ENCODE measurements around the gene CEPT1. TPM values are rescaled to one million over a fixed set of nuclear protein-coding genes. Genes with fewer than 3 reads are reported as not detected.

CEPT1 gene
- total and polyA plus RNA-seq, 9 of the 15 experiments (the other 6 are each of a cell fraction or from before 2014, with no cell fraction given): 24.4 to 72.6 (median 42.4) TPM

DNA sequence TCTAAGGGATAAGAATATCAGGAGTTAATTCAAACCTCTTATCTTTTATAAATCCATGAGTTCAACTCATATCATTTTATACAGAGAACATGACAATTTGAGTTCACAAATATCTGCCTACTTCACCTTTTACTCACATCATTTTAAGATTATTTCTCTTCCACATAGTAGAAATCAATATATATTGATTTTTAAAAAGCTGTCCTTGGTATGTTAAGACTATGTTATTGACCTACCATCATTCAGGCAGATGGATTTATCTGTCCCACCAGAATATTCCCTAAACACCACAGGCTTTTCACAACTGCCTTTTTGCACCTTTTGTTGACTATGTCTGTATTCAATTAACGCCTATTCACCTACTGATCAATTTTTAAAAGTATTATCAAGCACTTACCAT, 13.7 kb upstream of the CEPT1 start:
- Histone ChIP-seq H3K27me3 (ENCODE audit: control insufficient read depth in 2 of 2, insufficient read depth in 2 of 2, low read length in 2 of 2) (no peaks in the 10 kb centered on the region), H3K79me2 (ENCODE audit: control insufficient read depth, insufficient read depth, low read length) (no peaks in the 10 kb centered on the region), H3K4me3 (no peak overlapping the region), H2AFZ (ENCODE audit: low read depth, low read length) (no peak overlapping the region), H3K9me3 (replicated peaks; ENCODE audit: control insufficient read depth, insufficient read depth, low read depth, low read length) (no peaks in the 10 kb centered on the region), H3K9me1 (ENCODE audit: control insufficient read depth, insufficient read depth, low read length) (no peaks in the 10 kb centered on the region), H3K4me2 (ENCODE audit: insufficient read depth, low read length) (no peak overlapping the region), H3K36me3 (ENCODE audit: control insufficient read depth, insufficient read depth, low read length) (peaks cover 68% of the 10 kb centered on the region), H4K20me1 (replicated peaks; ENCODE audit: control insufficient read depth, insufficient read depth, low read length) (no peaks in the 10 kb centered on the region), H3K27ac (ENCODE audit: extremely low read depth, low read depth, low read length) (no peak overlapping the region), H3K4me1 (replicated peaks in 1 of 2; ENCODE audit: control insufficient read depth in 2 of 2, insufficient read depth in 2 of 2, low read length in 2 of 2) (no peaks in the 10 kb centered on the region), H3K9ac (ENCODE audit: insufficient read depth in 1 of 2, low read depth in 2 of 2, low read length in 2 of 2) (no peak overlapping the region)
- in situ Hi-C loops (cut with MboI) (no loop called here), intact Hi-C loops (cut with micrococcal nuclease) (no loop called here)
- ATAC-seq (no peak), FAIRE-seq (no peak), DNase-seq (ENCODE audit: extremely low read depth in 1 of 4, low spot score in 3 of 4) (no peak)
- ChIA-PET CTCF (ENCODE audit: low intra/inter-chr PET ratio) (no interaction called here), POLR2A (interaction anchor here (0.6 kb wide), 1 partner anchor 150 kb away, joined by 3 read pairs; no protein-coding TSS in a partner anchor)
- TF ChIP-seq ZNF507 (tag; conservative IDR thresholded peaks at IDR 0.05) (no peak), BACH1 (tag; IDR thresholded peaks at IDR 0.05) (no peak), NCOA1 (IDR thresholded peaks at IDR 0.05; ENCODE audit: low read depth) (no peak), PHB2 (IDR thresholded peaks at IDR 0.05; ENCODE audit: low read depth) (no peak), ZNF408 (CRISPR knock-in tag; IDR thresholded peaks at IDR 0.05; ENCODE audit: low read depth) (no peak), ZNF77 (CRISPR knock-in tag; IDR thresholded peaks at IDR 0.05) (no peak), GTF2E2 (tag; IDR thresholded peaks at IDR 0.05) (no peak), TOE1 (IDR thresholded peaks at IDR 0.05; ENCODE audit: borderline replicate concordance) (no peak), TOE1 (CRISPR knock-in tag; IDR thresholded peaks at IDR 0.05; ENCODE audit: borderline replicate concordance, low read depth) (no peak), NRF1 (conservative IDR thresholded peaks at IDR 0.05 in 1 of 2, IDR thresholded peaks at IDR 0.05 in 1 of 2) (no peak), ZFP36 (IDR thresholded peaks at IDR 0.05; ENCODE audit: low read depth, low read length, partially characterized antibody) (no peak), ZNF134 (CRISPR knock-in tag; conservative IDR thresholded peaks at IDR 0.05) (no peak), AFF4 (CRISPR knock-in tag; IDR thresholded peaks at IDR 0.05) (no peak), E2F1 (CRISPR knock-in tag; IDR thresholded peaks at IDR 0.05) (no peak), ZNF232 (CRISPR knock-in tag; IDR thresholded peaks at IDR 0.05) (no peak)
- TF ChIP-seq, protein P1, sequence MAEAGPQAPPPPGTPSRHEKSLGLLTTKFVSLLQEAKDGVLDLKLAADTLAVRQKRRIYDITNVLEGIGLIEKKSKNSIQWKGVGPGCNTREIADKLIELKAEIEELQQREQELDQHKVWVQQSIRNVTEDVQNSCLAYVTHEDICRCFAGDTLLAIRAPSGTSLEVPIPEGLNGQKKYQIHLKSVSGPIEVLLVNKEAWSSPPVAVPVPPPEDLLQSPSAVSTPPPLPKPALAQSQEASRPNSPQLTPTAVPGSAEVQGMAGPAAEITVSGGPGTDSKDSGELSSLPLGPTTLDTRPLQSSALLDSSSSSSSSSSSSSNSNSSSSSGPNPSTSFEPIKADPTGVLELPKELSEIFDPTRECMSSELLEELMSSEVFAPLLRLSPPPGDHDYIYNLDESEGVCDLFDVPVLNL (CRISPR knock-in tag; IDR thresholded peaks at IDR 0.05; ENCODE audit: low read depth): no peak
- TF ChIP-seq, protein P2, sequence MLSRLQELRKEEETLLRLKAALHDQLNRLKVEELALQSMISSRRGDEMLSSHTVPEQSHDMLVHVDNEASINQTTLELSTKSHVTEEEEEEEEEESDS (CRISPR knock-in tag; IDR thresholded peaks at IDR 0.05): no peak
- no TSS peak for BruUV-seq (replicated peaks)
- WGBS (ENCODE audit: insufficient coverage, low coverage, missing lambda C conversion rate): 87% methylated on average over 1 of the region's 1 CpG

All from K562 (cell line).